NCI-H2196 (cell line): ENCODE measurements around the gene BTG2.

Experiments used
- DNase-seq: peaks from one replicate; lab custom pipeline; 2025; ENCODE audit not compliant: unreplicated experiment; lab: John Stamatoyannopoulos, UW

Gene BTG2

DNA sequence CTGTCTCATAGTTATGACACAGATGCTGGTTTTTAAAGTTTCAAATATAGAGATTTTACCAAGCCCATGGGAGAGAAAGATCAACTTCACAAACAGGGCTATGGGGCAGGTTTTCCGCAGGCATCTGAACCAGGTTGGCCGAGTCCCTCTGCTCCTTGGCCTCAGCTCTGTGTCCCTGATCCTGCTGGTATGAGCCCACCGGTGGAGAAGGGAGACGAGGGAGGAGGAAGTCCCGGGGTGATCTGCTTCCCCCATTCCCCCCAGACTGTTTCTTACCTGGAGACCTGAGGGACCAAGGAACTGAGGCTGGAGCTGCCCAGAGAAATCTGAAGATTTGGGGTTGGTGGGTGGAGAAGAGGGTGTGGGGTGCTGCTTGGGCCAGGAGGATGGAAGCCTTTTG is 28.9 kb upstream of the BTG2 start:
- DNase-seq: no peak

DNA sequence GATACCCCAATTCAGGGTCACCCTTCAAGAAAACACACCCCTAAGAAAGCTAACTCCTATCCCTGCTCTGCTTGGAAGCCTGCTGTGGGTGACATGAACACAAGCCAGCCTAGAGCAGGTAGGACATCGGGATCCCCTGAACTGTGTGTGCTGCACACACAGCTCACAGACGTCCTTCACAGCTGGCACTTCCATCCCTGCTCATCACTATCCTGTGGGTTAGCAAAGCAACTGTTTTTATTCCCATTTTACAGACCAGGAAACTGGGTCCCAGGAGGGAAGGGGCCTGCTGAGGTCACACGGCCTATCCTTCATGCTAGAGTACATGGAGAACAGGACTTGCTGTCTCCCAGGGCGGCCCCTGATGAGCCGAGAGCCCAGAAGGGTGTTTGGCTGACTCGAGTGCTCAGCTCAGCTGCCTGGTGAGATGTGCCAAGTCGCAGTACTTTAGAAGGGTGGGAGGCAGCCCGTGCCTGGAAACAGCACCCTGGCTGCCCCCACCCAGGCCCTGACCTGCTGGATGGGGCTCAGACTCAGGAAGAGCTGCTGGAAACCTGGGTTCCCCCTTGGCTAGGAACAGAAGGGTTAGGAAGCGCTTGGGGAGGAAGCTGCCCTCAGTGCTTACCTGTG is 28.3 kb upstream of the BTG2 start:
- DNase-seq: no peak

DNA sequence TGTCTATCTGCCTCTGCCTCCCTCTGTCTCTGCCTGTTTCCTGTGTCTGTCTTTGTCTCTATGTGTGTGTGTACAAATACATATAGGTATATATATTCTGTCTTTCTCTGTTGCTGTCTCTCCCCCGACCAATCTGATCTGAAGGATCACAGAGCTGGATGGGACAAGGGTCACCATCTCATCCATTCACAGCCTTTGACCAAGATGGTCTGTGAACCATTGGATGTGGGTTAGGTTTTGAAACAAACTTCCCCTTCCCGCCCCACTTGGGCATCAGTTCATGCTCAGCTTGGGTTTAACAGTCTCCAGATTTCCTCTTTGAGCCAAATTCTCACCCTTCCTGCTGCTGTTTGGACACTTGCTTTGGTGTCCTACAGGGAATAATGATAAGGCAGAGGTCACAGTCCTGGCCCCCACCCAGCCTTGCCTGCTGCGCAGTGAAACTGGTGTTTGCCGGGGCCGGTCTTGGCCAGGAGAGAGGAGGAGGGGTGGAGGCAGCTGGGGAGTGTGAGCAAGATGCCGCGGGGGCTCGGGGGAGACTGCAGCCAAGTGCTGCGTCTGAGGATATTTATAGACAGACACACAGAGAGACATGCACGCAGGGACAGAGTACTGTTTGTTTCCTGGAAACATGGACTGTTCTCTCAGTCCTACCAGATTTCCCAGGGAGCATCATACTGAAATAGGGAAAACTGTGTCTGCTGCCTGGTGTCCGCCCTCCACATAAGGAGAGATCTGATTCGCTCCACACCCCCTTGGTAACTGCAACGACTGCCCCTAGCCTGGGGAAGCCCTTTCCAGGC is 27.0 kb upstream of the BTG2 start:
- DNase-seq: peak; percentile 47

DNA sequence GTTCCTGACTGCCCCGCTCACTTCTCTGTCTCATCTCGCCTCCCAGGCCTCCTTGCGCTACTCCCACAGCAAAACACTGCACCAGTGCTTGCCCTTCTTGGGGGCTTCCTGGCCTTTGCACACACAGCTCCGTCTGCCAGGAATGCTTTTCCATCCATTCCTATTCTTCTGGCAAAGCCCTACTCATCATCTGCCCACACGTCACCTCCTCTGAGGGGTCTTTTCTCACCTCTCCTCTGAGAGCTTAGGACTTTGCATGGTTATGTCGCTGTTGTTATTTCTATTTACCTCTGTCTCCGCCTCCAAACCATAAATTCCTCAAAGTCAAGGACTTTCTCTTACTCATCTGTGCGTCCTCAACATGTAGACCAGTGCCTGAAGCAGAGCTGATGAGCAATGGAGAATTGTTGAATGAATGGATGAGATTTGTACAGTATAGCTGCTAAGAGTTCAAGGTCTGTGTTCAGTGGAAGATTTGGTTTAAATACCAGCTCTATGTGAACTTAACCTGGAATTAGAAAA is 26.4 kb upstream of the BTG2 start:
- DNase-seq: no peak

DNA sequence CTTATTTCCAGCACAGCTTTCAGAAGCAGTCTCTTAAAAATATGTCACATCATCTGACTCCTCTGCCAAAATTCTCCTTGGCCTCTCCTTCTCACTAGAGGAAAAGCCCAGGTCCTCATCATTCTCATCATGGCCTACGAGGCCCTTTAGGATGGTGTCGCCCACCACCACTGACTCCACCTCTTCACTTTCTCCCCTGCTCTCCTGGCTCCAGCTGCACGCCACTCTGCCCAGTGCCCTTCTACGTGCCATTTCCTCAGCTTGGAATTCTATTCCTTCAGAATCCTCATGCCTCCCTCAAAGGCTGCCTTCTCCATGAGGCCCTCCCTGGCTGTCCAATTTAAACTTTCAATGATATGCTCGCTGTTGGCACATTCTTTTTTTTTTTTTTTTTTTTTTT is 25.3 kb upstream of the BTG2 start:
- no peak for DNase-seq

DNA sequence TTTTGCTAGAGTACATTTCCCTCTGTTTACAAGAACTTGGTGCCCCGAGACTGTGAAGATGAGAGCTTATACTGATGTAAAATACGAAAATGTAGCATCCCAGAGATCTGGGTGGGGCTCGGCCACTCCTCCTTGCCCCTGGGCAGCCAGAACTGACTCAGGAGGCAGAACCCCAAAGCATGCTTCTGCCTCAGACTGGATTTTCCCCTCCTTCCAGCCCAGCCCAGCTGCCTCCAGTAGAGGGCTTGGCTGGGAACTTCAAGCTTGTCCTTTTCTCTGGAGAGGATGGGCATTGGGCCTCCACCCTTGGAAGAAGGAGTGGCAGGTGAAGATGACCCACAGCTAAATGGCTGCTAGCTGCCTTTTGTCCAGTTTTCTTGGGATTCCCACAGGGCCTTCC is 24.3 kb upstream of the BTG2 start:
- no peak for DNase-seq

DNA sequence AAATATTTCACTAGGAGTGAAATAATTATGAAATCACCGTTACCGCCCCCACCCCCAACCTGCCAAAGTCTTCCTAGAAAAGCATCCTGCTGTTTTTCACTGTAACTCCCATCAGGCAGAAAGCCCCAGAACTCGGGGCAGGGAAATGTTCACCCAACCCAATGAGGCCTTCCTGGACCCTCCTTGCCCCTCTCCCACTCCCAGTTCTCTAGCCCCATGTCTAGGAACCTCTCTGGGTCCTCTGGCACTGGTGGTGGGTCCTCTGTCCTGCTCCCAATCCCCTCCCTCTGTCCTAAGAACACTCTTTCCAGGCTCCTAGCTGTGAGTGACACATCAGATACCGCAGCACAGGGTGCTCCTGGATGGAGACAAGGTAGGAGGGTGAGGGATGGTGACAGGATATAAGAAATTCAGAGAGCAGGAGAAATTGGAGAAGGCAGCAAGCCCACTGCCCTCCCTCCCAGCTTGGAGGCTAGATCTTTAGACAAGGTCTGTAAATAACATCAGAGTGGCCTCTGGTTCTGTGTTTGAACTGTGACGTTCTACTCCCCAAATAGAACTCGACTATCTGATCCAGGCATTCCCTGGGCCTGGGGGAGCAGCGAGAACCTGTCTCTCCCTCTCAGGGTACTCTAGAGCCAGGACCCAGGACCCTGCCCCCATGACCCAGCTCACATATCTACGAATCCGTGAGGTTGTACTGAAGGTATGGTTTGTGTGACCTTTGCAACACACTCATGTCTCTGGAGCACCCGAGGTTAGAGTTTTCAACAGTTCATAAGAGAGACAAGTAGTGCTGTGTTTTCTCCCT is 23.3 kb upstream of the BTG2 start:
- DNase-seq: no peak

DNA sequence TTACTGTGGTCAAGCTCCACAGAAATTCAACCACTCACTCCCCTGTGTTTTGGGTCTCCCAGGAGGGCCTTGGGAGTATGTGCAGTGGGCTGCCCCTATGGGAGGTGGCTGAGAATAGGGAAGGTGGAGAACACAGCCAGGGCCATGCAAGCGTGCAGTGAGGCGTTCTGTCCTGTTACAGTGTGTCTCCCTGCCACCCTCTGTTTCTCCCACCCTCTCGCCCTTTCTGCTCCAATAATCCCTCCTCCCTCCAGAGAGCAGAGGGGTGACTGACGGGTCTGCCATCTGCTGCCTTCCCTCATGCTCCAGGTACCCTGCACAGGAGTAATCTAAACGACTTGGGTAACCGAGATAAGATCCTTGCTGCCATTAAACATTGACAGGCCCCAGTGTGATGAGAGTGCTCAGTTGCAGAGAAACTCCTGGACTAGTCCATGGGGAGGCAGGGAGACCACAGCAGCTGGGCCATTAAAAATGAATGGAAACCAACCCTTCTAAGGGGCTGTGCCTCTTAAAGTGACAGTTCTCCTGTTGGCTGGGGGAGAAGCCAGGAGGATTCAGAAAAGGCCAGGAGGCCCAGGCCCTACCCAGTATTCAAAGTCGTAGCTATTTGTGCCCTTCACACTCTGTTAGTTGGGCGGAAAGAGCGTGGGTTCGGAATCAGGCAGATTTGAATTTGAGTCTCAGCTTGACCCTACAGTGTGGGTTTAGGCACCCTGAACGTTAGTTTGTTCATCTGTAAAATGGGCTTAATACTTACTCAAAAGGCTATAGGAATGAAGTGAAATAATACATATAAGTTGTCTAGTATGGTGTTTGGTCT is 22.4 kb upstream of the BTG2 start:
- DNase-seq: no peak

DNA sequence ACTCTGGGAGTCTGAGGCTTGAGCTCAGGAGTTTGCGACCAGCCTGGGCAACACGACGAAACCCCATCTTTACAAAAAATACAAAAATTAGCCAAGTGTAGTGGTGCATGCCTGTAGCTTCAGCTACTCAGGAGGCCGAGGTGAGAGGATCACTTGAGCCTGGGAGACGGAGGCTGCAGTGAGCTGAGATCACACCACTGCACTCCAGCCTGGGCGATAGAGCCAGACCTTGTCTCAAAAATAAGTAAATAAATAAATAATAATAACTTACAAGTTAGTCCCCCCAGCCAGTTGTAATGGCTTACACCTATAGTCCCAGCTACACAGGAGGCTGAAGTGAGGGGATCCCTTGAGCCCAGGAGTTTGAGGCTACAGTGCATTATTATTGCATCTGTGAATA is 21.7 kb upstream of the BTG2 start:
- no peak for DNase-seq

DNA sequence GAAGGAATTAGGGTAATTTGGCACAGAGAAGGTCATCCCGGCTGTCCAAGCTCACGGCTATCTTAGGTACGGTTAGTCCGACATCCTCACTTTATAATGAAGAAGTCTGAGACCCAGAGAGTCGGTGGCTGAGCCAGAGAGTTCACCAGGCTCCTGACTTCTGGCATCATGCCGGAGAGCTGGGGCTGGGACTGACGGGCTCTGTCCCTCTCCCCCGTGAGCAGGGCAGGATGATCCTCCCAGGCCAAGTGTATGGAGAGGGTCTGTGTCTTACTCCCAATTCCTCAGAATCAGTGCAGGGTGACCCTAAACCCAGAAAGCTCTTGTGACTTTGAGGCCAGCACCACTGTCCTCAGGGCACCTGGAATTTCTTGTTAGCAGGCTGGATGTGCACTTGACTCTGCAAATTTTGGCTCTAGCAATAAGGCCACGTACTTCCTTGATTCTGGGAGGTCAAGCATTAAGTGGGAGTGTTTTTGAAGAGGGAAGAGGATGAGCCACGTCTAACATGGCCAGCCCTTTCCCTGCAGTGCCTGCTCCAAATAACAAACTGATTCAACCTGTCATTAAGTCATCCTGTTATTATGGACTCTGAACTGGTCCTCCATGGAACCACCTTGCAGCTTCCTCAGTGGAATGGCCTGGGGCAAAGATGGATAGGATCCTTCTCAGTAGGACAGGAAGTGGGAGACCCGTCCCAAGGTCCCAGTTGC is 20.8 kb upstream of the BTG2 start:
- DNase-seq: no peak

DNA sequence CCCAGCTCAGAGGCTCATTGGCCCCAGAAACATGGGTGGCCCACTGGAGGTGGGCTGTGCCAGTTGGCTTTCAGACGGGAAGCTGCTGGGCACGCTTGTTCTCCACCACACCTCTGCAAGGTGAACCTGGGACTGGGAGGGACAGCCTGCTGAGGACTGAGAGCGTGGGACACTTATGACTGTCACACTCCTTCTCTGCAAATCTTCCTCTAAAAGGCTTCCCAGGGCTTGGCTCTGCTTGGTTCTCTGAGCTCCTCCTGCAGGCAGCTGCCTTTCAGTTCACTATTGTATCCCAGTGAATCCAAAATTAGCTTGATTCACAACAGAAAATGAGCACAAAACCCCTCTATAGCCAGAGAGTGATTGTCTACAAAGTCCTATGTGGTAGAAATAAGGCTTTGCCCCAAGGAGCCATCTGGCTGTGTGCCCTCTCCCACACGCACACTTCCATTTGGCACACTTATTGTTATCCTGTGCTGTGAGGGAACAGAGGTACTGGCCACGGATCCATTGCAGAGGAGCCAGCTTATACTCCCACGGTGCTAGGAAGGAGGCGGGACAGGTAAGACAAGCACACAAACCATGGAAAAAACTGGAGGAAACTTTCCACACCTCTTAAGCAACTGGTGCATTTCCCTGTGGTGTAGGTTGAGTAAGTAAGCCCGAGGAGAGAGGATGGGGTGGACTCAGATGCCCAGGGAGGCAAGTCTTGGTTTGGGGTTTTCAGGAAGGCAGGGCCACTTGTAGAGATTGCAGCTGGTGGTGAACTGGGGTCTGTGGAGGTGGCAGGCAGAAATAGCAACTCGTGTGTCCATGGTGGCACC is 18.9 kb upstream of the BTG2 start:
- no peak for DNase-seq

DNA sequence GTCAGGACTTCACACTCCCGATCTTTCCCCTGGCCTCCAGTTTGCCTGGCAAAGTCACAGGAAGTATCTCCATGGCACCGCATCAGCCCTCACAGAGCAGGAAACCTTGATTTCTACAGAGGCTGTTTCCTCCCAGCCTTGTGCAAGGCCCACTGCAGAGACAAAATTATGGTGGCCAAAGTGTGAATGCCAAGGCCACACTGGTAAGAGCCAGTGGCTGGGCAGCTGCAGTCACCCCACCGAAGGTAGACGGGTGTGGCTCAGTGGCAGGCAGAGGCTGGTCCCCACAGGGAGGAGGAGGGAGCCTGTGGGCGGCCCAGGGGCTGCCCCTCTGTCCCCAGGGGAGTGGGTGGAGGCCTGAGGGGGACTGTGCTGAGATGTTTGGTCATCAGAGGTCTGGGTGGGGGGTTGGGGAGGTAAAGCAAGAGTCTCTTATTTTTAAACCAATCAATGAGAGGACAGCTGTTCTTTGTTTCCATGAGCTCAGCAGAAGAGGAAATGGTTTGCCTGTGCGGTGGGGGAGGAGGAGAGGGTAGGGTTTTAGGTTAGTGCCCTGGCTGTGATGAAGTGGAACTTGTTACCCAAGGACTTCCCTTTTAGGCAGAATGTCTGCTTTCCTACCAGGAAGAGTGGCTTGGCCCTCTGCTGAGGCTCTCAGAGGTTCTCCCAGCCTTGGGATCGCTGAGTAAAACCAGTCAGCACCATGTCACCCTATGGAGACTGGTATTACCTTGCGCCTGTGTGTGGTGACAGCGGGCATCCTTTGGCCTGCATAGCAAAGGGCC is 18.0 kb upstream of the BTG2 start:
- peak; percentile 67 for DNase-seq

DNA sequence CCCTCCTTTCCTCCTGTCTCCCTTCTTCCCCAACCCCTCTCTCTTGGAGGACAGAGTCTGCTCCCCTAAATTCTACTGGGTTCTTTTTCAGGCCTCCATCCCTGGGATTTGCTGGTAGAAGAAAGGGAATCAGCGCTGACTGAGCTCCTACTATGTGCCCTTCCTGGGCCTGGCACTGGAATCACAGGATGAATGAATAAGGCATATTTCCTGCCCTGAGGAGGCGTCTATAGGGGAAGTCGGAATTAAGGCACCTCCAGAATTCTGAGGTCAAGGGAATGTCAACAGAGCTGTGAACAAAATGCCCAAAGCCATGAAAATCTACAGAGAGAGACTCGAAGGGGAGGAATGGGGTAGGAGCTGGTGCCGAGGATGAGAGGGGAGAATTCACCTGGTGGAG is 17.4 kb upstream of the BTG2 start:
- DNase-seq: no peak

DNA sequence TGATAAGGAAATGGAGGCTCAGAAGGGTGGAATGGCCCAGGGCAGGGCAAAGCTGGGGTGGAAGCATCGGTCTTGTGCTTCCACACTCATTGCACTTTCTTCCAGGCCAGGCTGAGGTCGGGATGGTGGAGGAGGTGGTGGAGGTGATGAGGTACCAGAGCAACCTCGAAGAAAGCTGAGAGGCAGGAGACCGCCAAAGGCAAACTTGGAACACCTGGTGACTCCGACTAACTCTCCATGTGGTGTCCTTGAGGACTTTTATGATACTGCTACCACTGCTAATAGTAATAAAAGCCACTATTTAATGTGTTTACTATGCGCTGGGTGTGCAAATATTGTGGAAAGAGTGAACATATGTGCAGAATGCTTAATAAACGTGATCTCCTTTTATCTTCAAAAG is 16.9 kb upstream of the BTG2 start:
- peak; percentile 47 for DNase-seq

DNA sequence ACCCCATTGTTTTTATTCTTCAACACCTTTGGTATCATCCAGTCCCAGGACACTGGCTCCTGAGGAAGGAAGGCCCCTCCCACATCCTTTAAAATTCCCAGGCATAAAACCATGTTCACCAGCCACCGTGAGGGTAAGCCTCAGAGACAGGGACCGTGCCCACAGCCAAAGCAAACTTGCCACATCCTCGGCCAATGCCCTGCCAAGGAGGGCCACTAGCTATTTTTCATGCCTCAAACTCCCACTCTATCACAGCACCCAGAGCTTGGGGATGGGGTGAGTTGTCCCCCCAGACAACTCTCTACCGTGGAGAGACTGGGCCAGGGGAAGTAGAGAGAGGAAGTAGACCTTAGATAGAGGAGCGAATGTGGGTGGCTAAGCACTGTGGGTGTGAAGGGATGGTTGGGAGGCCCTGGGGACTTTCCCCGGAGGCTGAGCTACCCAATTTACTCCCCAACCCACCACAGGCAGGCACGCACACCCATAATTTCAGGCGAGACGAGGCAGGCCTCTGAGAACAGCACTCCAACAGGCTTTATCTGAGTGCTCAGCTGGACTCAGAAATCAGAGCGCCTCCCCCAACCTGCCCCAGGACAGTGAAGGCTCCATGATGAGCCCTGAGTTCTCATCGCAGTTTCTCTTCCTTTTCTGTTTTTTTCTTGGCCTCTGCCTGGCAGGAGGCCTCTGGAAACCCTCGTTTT is 15.9 kb upstream of the BTG2 start:
- no peak for DNase-seq

DNA sequence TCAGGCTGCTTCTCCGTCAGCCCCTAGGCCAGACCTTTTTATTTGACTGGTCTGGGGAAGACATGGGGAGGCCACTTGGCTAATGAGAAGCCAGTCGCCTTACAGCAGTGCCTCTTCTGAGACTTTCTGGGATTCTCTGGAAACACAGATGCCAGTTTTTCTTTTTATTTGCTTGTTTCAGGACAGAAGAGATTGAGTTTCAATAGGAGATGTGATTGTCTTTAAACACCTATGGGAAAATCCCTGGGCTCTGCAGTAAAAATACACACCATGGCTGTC is 15.4 kb upstream of the BTG2 start:
- DNase-seq: peak; percentile 60

DNA sequence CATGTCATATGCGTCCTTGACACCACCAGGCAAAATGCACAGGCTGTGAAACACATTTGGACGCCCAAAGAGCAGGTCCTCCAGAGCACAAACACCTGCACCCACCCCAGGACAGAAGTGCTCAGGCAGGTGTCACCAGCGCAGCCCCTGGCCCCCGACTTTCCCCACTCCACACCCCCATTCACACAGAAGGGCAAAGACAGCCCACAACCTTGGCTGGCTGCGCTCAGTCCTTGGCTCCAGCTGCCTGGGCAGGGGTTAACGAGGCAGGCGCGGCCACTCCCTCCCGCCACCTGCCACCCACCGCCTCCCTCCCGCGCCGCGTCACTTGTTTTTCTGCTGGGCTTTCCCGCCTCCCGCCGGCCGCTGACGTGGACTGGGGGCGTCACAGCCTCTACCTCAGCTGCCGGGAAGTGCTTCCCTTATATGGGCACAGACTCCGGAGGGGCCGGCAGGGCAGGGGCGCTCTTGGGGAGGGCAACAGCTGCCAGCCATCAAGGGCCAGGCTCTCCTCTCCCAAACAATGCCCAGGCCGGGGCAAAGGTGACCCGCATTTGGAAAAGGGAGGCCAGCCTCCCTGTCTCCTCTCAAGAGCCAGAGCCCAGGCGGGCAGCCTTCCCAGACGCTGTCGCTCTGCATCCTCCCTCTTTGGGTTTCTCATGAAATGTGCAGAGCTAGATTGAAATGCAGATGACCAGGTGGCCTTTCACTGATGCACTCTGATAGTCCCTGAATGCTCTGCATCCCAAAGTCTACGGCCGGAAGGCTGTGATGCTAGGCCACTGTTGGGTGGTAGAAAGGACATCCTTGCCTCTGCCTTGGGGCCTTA is 14.8 kb upstream of the BTG2 start:
- peak; percentile 97 for DNase-seq
